OCI-LY1 (cell line): ENCODE results near the gene PAMR1.

ENCODE experiments used
- CTCF ChIP-seq: fragments of 200-600 bp; sonication (generic), shearing (Covaris generic); IDR thresholded peaks from 2 replicates; pipeline ENCODE4 v1.5.1; 2017; ENCODE audit warnings: mild to moderate bottlenecking, antibody characterized with exemption, low read length, moderate library complexity, mixed read lengths
- EZH2 ChIP-seq: fragments of 200-600 bp; sonication (generic), shearing (Covaris generic); IDR thresholded peaks from 2 replicates; pipeline ENCODE4 v1.8.0; 2017; ENCODE audit warnings: borderline replicate concordance, mixed run types, mild to moderate bottlenecking, antibody characterized with exemption, low read length, moderate library complexity, mixed read lengths

DNA sequence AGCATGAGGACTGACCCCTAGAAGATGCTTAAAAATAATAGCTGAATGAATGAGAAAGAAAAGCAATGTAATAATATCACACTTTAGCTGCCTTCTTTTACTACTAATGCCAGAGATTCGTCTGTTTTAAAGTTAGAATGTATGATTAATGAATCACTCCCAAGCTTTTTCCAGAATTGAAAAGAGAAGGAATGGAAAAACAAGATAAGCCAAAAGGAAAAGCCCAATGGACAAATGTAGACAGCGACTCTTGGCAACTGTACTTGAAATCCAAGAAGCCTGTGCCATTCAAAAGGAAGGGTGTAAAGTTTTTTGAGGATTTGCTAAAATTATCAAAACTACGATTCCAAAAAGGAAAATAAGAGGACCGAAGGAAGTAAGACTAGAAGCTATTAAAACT is 40.8 kb upstream of the PAMR1 start:
- TF ChIP-seq CTCF (no peak), EZH2 (no peak)
